Measurements from ENCODE around the gene MMS22L. TPM values are rescaled to one million over a fixed set of nuclear protein-coding genes. Genes with fewer than 3 reads are reported as not detected.
A peak's percentile ranks its signal among the peaks of the same experiment; 100 is the strongest.

MMS22L gene
- polyA plus RNA-seq, 2 of the 4 experiments (the other 2 are of a cell fraction) = 11.5 to 24.5 TPM

DNA sequence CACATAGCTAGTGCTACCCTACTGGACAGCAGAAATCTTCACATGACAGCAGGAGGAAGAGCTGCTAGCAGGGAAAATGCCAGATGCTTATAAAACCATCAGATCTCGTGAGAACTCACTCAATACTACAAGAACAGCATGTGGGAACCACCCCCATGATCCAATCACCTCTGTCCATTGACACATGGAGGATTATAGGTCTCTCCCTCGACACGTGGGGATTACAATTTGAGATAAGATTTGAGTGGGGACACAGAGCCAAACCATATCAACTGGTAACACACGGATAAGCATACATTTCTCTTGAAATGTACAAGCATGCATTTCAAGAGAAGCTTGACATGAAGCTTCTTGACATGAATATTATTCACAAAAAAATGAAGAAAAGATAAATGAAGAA is 64.1 kb downstream of the MMS22L start (continued):
- TF ChIP-seq CBX2 (IDR thresholded peaks at IDR 0.05; ENCODE audit: borderline replicate concordance, low read depth) = no peak
- TF ChIP-seq RFX5 (IDR thresholded peaks at IDR 0.05) = no peak
- TF ChIP-seq JUNB (IDR thresholded peaks at IDR 0.05) = no peak
- TF ChIP-seq KDM1A (IDR thresholded peaks at IDR 0.05; ENCODE audit: low read depth) = no peak
- no peak for TF ChIP-seq HEYL (CRISPR knock-in tag; IDR thresholded peaks at IDR 0.05)
- no peak for TF ChIP-seq MAFK (IDR thresholded peaks at IDR 0.05; ENCODE audit: partially characterized antibody)
- TF ChIP-seq RAD21 (conservative IDR thresholded peaks at IDR 0.05 in 1 of 2, IDR thresholded peaks at IDR 0.05 in 1 of 2) = no peak
- no peak for TF ChIP-seq CHD4 (IDR thresholded peaks at IDR 0.05; ENCODE audit: borderline replicate concordance)
- TF ChIP-seq, protein P1, sequence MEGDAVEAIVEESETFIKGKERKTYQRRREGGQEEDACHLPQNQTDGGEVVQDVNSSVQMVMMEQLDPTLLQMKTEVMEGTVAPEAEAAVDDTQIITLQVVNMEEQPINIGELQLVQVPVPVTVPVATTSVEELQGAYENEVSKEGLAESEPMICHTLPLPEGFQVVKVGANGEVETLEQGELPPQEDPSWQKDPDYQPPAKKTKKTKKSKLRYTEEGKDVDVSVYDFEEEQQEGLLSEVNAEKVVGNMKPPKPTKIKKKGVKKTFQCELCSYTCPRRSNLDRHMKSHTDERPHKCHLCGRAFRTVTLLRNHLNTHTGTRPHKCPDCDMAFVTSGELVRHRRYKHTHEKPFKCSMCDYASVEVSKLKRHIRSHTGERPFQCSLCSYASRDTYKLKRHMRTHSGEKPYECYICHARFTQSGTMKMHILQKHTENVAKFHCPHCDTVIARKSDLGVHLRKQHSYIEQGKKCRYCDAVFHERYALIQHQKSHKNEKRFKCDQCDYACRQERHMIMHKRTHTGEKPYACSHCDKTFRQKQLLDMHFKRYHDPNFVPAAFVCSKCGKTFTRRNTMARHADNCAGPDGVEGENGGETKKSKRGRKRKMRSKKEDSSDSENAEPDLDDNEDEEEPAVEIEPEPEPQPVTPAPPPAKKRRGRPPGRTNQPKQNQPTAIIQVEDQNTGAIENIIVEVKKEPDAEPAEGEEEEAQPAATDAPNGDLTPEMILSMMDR (IDR thresholded peaks at IDR 0.05) = no peak

DNA sequence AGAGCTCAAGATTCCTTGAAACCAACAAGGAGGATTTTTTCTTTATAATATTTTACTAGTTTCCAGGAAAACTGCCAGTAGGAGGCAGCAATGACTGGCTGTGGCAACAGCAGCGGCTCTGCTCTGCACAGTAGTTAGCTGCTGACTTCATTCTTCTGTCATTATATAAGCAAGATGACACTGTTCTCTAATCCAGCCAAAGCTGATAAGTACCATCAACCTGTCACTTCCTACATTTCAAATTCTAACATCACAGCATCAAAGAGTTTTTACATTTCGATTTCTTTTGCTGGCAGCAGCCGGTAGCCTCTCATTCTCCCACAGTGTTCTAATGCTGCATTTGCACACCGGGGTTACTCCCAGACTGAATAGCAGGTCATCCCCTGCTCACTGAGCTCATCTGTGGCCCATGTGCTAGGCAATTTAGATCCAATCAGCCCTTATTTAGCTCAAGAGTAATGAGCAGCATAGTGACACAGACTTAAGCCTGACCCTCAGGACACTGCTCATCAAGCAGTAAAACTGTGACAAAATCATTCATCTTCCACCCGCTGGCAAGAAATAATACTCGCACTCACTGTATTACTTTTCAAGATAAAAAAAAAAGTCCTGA is 67.8 kb downstream of the MMS22L start:
- TF ChIP-seq, protein P1 (IDR thresholded peaks at IDR 0.05) = peak; percentile 46
- TF ChIP-seq SMC3 (IDR thresholded peaks at IDR 0.05) (peak; percentile 33; the same call in 2 of the 3 replicates), EHMT2 (IDR thresholded peaks at IDR 0.05; ENCODE audit: low read depth) (no peak), RAD21 (conservative IDR thresholded peaks at IDR 0.05 in 1 of 2, IDR thresholded peaks at IDR 0.05 in 1 of 2) (peak; percentile 40 to 43; a peak in 3 of 5 replicates)
- CTCF ChIA-PET = interaction anchor here (0.5 to 1.3 kb wide), 8 partner anchors 21 to 835 kb away, joined by 3 to 6 read pairs (median 3); no protein-coding TSS in a partner anchor
- no peaks in the 10 kb centered on the region for H3K4me1 ChIP-seq
- no peaks in the 10 kb centered on the region for H3K9me3 ChIP-seq
- no peak overlapping the region for H3K4me3 ChIP-seq
- H3K27ac ChIP-seq = no peak overlapping the region
- FAIRE-seq (no peak), ATAC-seq (peak; percentile 76 to 79), DNase-seq (ENCODE audit: low read depth in 1 of 2, low spot score in 1 of 2) (peak; percentile 0 to 26)
- 65% methylated on average over 6 of the region's 6 CpGs for WGBS (ENCODE audit: missing lambda C conversion rate)
- H3K4me2 ChIP-seq = no peak overlapping the region
- POLR2A ChIA-PET = no interaction called here

DNA sequence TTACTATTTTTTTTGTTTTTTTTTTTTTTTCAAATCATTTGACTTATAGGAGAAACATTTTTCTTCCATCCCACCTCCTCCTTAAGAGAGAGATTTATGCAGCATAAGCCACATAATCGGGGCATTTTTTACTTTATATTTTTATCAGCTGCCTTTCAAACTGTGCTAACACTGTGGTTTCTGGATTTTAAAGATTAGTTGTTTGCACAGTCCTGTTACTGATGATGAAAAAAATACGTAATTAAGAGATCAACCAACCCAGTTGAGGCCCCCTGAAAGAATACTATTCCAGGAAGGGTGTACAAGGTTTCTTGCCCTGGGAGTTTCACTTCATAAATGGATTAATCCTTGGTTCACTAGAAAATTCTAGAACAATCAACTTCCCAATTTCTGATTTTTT is 68.3 kb downstream of the MMS22L start:
- Histone ChIP-seq H3K4me2 (no peak overlapping the region), H3K4me1 (no peaks in the 10 kb centered on the region), H3K9me3 (no peaks in the 10 kb centered on the region), H3K27ac (no peak overlapping the region), H3K4me3 (no peak overlapping the region)
- FAIRE-seq = no peak
- no peak for DNase-seq (ENCODE audit: low read depth in 1 of 2, low spot score in 1 of 2)
- ChIA-PET POLR2A (no interaction called here), CTCF (interaction anchor here (0.5 to 1.3 kb wide), 6 partner anchors 170 to 836 kb away, joined by 3 to 6 read pairs (median 3); no protein-coding TSS in a partner anchor)
- ATAC-seq = no peak
- 52% methylated on average over 2 of the region's 2 CpGs for WGBS (ENCODE audit: missing lambda C conversion rate)
- no peak for TF ChIP-seq POLR2AphosphoS2 (conservative IDR thresholded peaks at IDR 0.05; ENCODE audit: low read length)
- TF ChIP-seq MYC (IDR thresholded peaks at IDR 0.05; ENCODE audit: borderline replicate concordance, low read length) = no peak
- no peak for TF ChIP-seq NR3C1 (IDR thresholded peaks at IDR 0.05)
- no peak for TF ChIP-seq POLR2A (IDR thresholded peaks at IDR 0.05; ENCODE audit: low read length)
- no peak for TF ChIP-seq HOXB13 (CRISPR knock-in tag; IDR thresholded peaks at IDR 0.05; ENCODE audit: low read depth)
- no peak for TF ChIP-seq RCOR1 (IDR thresholded peaks at IDR 0.05; ENCODE audit: low read depth, low read length)
- no peak for TF ChIP-seq FOSL2 (IDR thresholded peaks at IDR 0.05)
- TF ChIP-seq FOSL2 (CRISPR knock-in tag; IDR thresholded peaks at IDR 0.05) = no peak
- no peak for TF ChIP-seq RFX5 (IDR thresholded peaks at IDR 0.05)
- TF ChIP-seq ZFP36 (IDR thresholded peaks at IDR 0.05; ENCODE audit: borderline replicate concordance, partially characterized antibody) = no peak
- no peak for TF ChIP-seq RNF2 (IDR thresholded peaks at IDR 0.05; ENCODE audit: borderline replicate concordance, low read depth)
- TF ChIP-seq NFE2L2 (conservative IDR thresholded peaks at IDR 0.05; ENCODE audit: low read length) = no peak
- TF ChIP-seq RAD21 (conservative IDR thresholded peaks at IDR 0.05 in 1 of 2, IDR thresholded peaks at IDR 0.05 in 1 of 2) = no peak

Measured in A549 (cell line).